IMR-90 (cell line): ENCODE results near the gene DACT2. TPM values are rescaled to one million over a fixed set of nuclear protein-coding genes. Genes with fewer than 3 reads are reported as not detected.

Source experiments
- ATAC-seq: fragments of 200-7000 bp; cut with Tn5 transposase; 2 replicates; pipeline ENCODE4 v1.9.1; 2020; ENCODE audit warnings: low read depth, mild to moderate bottlenecking, moderate library complexity
- BruUV-seq: library from RNA; stranded (reverse); fragments of 400-500 nt; replicated peaks from 2 replicates; lab custom pipeline; 2021; lab: Mats Ljungman, UMichigan
- CTCF ChIA-PET: fragments of 300-600 bp; formaldehyde crosslinking; extraction: SDS; loops from one replicate; lab custom pipeline; 2021; ENCODE audit warnings: antibody characterized with exemption; lab: Yijun Ruan, JAX
- POLR2A ChIA-PET: fragments of 300-600 bp; sonication (Branson Sonifier 250); formaldehyde crosslinking; loops from one replicate; lab custom pipeline; 2022; ENCODE audit warnings: antibody characterized with exemption; ENCODE audit not compliant: unreplicated experiment; lab: Charles Lee
- DNase-seq: peaks from one replicate; pipeline ENCODE4 v3.0.0; 2013
- H2AFZ ChIP-seq: replicated peaks from 2 replicates; pipeline ENCODE3; 2013; ENCODE audit warnings: low read length, mild to moderate bottlenecking; ENCODE audit not compliant: poor library complexity
- H2AK5ac ChIP-seq: 2 replicates; pipeline ENCODE4 v1.6.1; 2013; ENCODE audit warnings: low read depth, low read length, inconsistent platforms
- H2AK9ac ChIP-seq: replicated peaks from 2 replicates; pipeline ENCODE3; 2013; ENCODE audit warnings: mild to moderate bottlenecking, low read depth, low read length, moderate library complexity; ENCODE audit not compliant: poor library complexity
- H2BK120ac ChIP-seq: 2 replicates; pipeline ENCODE4 v1.6.1; 2013; ENCODE audit warnings: low read depth, low read length, inconsistent platforms
- H2BK15ac ChIP-seq: 3 replicates; pipeline ENCODE4 v1.6.1; 2013; ENCODE audit warnings: low read depth, low read length, inconsistent platforms
- H2BK20ac ChIP-seq: 2 replicates; pipeline ENCODE4 v1.6.1; 2013; ENCODE audit warnings: low read depth, mild to moderate bottlenecking, inconsistent platforms, low read length, moderate library complexity
- H2BK5ac ChIP-seq: 2 replicates; pipeline ENCODE4 v1.6.1; 2013; ENCODE audit warnings: mild to moderate bottlenecking, low read depth, low read length, inconsistent platforms; ENCODE audit not compliant: poor library complexity, severe bottlenecking
- H3K14ac ChIP-seq: replicated peaks from 2 replicates; pipeline ENCODE4 v1.6.1; 2013; ENCODE audit warnings: low read depth, low read length, inconsistent platforms
- H3K18ac ChIP-seq: 2 replicates; pipeline ENCODE4 v1.6.1; 2013; ENCODE audit warnings: low read depth, low read length, control low read depth
- H3K23ac ChIP-seq: 2 replicates; pipeline ENCODE4 v1.6.1; 2013; ENCODE audit warnings: low read depth, low read length, inconsistent platforms
- H3K27ac ChIP-seq: 2 replicates; pipeline ENCODE4 v1.5.1; 2013; ENCODE audit warnings: mild to moderate bottlenecking, control low read depth, low read length; ENCODE audit not compliant: insufficient read depth
- H3K27me3 ChIP-seq: 2 replicates; pipeline ENCODE4 v1.6.1; 2013; ENCODE audit warnings: low read length; ENCODE audit not compliant: control insufficient read depth, insufficient read depth
- H3K36me3 ChIP-seq: 2 replicates; pipeline ENCODE4 v1.6.1; 2013; ENCODE audit warnings: low read length, mixed read lengths; ENCODE audit not compliant: control insufficient read depth, insufficient read depth
- H3K4ac ChIP-seq: 2 replicates; pipeline ENCODE4 v1.6.1; 2013; ENCODE audit warnings: low read depth, low read length, inconsistent platforms
- H3K4me1 ChIP-seq: 2 replicates; pipeline ENCODE4 v1.6.1; 2013; ENCODE audit warnings: low read length, mixed read lengths; ENCODE audit not compliant: control insufficient read depth, insufficient read depth
- H3K4me2 ChIP-seq: 2 replicates; pipeline ENCODE4 v1.6.1; 2013; ENCODE audit warnings: low read depth, mild to moderate bottlenecking, control low read depth, low read length, moderate library complexity
- H3K4me3 ChIP-seq: 2 replicates; pipeline ENCODE4 v1.5.1; 2013; ENCODE audit warnings: low read depth, mild to moderate bottlenecking, control low read depth, low read length, moderate library complexity; ENCODE audit not compliant: insufficient read depth
- H3K56ac ChIP-seq: 2 replicates; pipeline ENCODE4 v1.6.1; 2013; ENCODE audit warnings: low read length, inconsistent platforms; ENCODE audit not compliant: insufficient read depth; ENCODE audit errors: extremely low read depth
- H3K79me1 ChIP-seq, 2 experiments: 2 replicates each; pipeline ENCODE4 v1.6.1; 2013; ENCODE audit warnings: low read length in 2 of 2, inconsistent platforms in 1 of 2, low read depth in 1 of 2
- H3K9ac ChIP-seq: 2 replicates; pipeline ENCODE4 v1.6.1; 2013; ENCODE audit warnings: low read depth, low read length, control low read depth
- H3K9me1 ChIP-seq: 2 replicates; pipeline ENCODE4 v1.6.1; 2013; ENCODE audit warnings: low read length, inconsistent platforms; ENCODE audit not compliant: insufficient read depth
- H3K9me3 ChIP-seq: 2 replicates; pipeline ENCODE4 v1.6.1; 2013; ENCODE audit warnings: low read length; ENCODE audit not compliant: control insufficient read depth, insufficient read depth
- H4K20me1 ChIP-seq: 2 replicates; pipeline ENCODE4 v1.6.1; 2013; ENCODE audit warnings: low read length, inconsistent platforms; ENCODE audit not compliant: insufficient read depth
- H4K5ac ChIP-seq: 2 replicates; pipeline ENCODE4 v1.6.1; 2013; ENCODE audit warnings: mild to moderate bottlenecking, low read depth, low read length, control low read depth
- H4K8ac ChIP-seq, 2 experiments: 2 replicates each; pipeline ENCODE4 v1.6.1; 2013; ENCODE audit warnings: low read depth in 2 of 2, low read length in 2 of 2, control low read depth in 1 of 2, inconsistent platforms in 1 of 2
- H4K91ac ChIP-seq: 2 replicates; pipeline ENCODE4 v1.6.1; 2013; ENCODE audit warnings: low read depth, low read length, inconsistent platforms; ENCODE audit not compliant: insufficient read depth
- CEBPB ChIP-seq: IDR thresholded peaks from 2 replicates; pipeline ENCODE4 v1.6.1; 2012; ENCODE audit warnings: low read depth, low read length, improper control_type of control experiment
- MAZ ChIP-seq: IDR thresholded peaks from 2 replicates; pipeline ENCODE4 v1.6.1; 2012; ENCODE audit warnings: low read depth, mild to moderate bottlenecking, low read length, improper control_type of control experiment, moderate library complexity, borderline replicate concordance
- NFE2L2 ChIP-seq: fragments of 150-350 bp; IDR thresholded peaks from 2 replicates; pipeline ENCODE4 v1.6.1; 2016; ENCODE audit warnings: low read depth, mild to moderate bottlenecking, low read length
- RFX5 ChIP-seq: IDR thresholded peaks from 2 replicates; pipeline ENCODE4 v1.8.0; 2012; ENCODE audit warnings: low read depth, mild to moderate bottlenecking, low read length, moderate library complexity
- WGBS, 2 experiments: methylation state at CpG; one replicate each; pipeline versions ENCODE4 v1.1.5 to v1.1.7; 2013; ENCODE audit warnings: missing lambda C conversion rate in 2 of 2; ENCODE audit not compliant: insufficient read length in 1 of 2; ENCODE audit errors: extremely low coverage in 2 of 2; 5-methylcytosine and 5-hydroxymethylcytosine counted together
- dilution Hi-C: fragments of 300-500 bp; cut with HindIII; formaldehyde crosslinking; loops from one replicate; pipeline ENCODE4 v1.14.3; 2018; ENCODE audit warnings: low sequenced_read_pairs; ENCODE audit not compliant: unreplicated experiment
- in situ Hi-C: fragments of 300-500 bp; cut with MboI; formaldehyde crosslinking; loops from 3 replicates; pipeline ENCODE4 v1.14.3; 2019; ENCODE audit warnings: low sequenced_read_pairs, inconsistent platforms, mixed read lengths
- intact Hi-C: fragments of 100-400 bp; cut with micrococcal nuclease; formaldehyde crosslinking; loops from 2 replicates; pipeline ENCODE4 v1.10.0; 2022
- polyA plus RNA-seq, 3 experiments: library from polyadenylated mRNA; depleted of rRNA; stranded (reverse); fragments of >200 nt; gene quantifications; 2 replicates each; pipeline ENCODE4 v1.2.3, GENCODE V29; 2012; ENCODE audit warnings: low replicate concordance in 1 of 3
- total RNA-seq: library from RNA; depleted of rRNA; stranded (reverse); fragments of >200 nt; gene quantifications from 2 replicates; pipeline ENCODE4 v1.2.3, GENCODE V29; 2012

DACT2 gene
- total and polyA plus RNA-seq, 2 of the 4 experiments (the other 2 are of a cell fraction), result not detected

- in situ Hi-C loops, result no loop called here
- BruUV-seq, result no TSS peak
- Histone ChIP-seq H3K4ac (no peak overlapping the region), H4K20me1 (no peaks in the 10 kb centered on the region), H3K27me3 (no peaks in the 10 kb centered on the region), H3K36me3 (no peaks in the 10 kb centered on the region), H3K9me1 (no peaks in the 10 kb centered on the region), H3K4me2 (no peak overlapping the region), H2BK5ac (no peak overlapping the region), H3K27ac (no peak overlapping the region), H4K5ac (no peak overlapping the region), H3K4me1 (no peaks in the 10 kb centered on the region), H2BK120ac (no peak overlapping the region), H4K91ac (no peak overlapping the region), H2BK20ac (no peak overlapping the region), H2BK15ac (no peak overlapping the region), H3K56ac (no peak overlapping the region), H3K9ac (no peak overlapping the region), H3K79me1 (no peaks in the 10 kb centered on the region), H2AK5ac (no peak overlapping the region), H3K4me3 (no peak overlapping the region), H4K8ac (no peak overlapping the region), H3K23ac (no peak overlapping the region), H2AK9ac (no peak overlapping the region), H2AFZ (no peak overlapping the region), H3K18ac (no peak overlapping the region), H3K9me3 (peaks cover 49% of the 10 kb centered on the region), H3K14ac (no peak overlapping the region)
- dilution Hi-C loops, result no loop called here
- 47% methylated on average over 3 of the region's 12 CpGs; no CpG with 5 or more reads in 1 of the 2 experiments for WGBS, 2 experiments
- DNase-seq (no peak), ATAC-seq (no peak)
- CTCF ChIA-PET, result no interaction called here
- TF ChIP-seq CEBPB (no peak), RFX5 (no peak), MAZ (no peak), NFE2L2 (no peak)
- POLR2A ChIA-PET, result no interaction called here
- intact Hi-C loops, result no loop called here
Observed at GRCh38 chr6:168368066-168368820, 48.7 kb upstream of the DACT2 start.
